NT2/D1 (cell line): ENCODE measurements around the gene OR2T10.
"Not testable (repeated sequence)": the region's sequence is repeated elsewhere in the genome, so short reads cannot be mapped to it uniquely, and the experiment has no call there.

Experiments
- SUZ12 ChIP-seq: IDR thresholded peaks from 2 replicates; pipeline ENCODE4 v1.6.1; 2011; ENCODE audit not compliant: insufficient read length, insufficient read depth; ENCODE audit errors: extremely low read depth
- YY1 ChIP-seq: IDR thresholded peaks from 2 replicates; pipeline ENCODE4 v1.6.1; 2011; ENCODE audit not compliant: insufficient read length, insufficient read depth
- ZNF274 ChIP-seq: IDR thresholded peaks from 2 replicates; pipeline ENCODE4 v1.6.1; 2011; ENCODE audit warnings: mild to moderate bottlenecking, low read depth, low read length

- TF ChIP-seq YY1, ZNF274, SUZ12: not testable (repeated sequence)
These were observed 45.6 kb upstream of the OR2T10 start for GRCh38 chr1:248642971-248643651.
